Psoas muscle (tissue), 8 donors: ENCODE results near the gene IKZF1. TPM values are rescaled to one million over a fixed set of nuclear protein-coding genes. Genes with fewer than 3 reads are reported as not detected.

Experiments used
- ATAC-seq, 4 donors: fragments of 200-7000 bp; cut with Tn5 transposase; one replicate each; pipeline ENCODE4 v1.9.1; 2020; ENCODE audit warnings: moderate library complexity in 3 of 4, mild to moderate bottlenecking in 2 of 4
- DNase-seq, 2 donors: peaks; one replicate each; pipeline ENCODE4 v3.0.0-alpha.2; 2020
- H3K27ac ChIP-seq: fragments of 200-600 bp; one replicate; pipeline ENCODE4 v1.8.0; 2022
- H3K27me3 ChIP-seq, 3 donors: fragments of 200-600 bp in 1 of 3; one replicate each; pipeline versions ENCODE4 v1.6.1 to v1.8.0; 2013 to 2022; ENCODE audit warnings: low read length in 2 of 3, mild to moderate bottlenecking in 2 of 3, moderate library complexity in 1 of 3; ENCODE audit not compliant: insufficient read depth in 3 of 3
- H3K36me3 ChIP-seq, 2 donors: fragments of 200-600 bp in 1 of 2; one replicate each; pipeline versions ENCODE4 v1.6.1 to v1.8.0; 2013 to 2022; ENCODE audit warnings: low read depth in 1 of 2, mild to moderate bottlenecking in 1 of 2, moderate library complexity in 1 of 2; ENCODE audit not compliant: insufficient read depth in 1 of 2
- H3K4me1 ChIP-seq: fragments of 200-600 bp; one replicate; pipeline ENCODE4 v1.8.0; 2022
- H3K4me3 ChIP-seq: fragments of 200-600 bp; one replicate; pipeline ENCODE4 v1.8.0; 2022; ENCODE audit warnings: mild to moderate bottlenecking
- H3K9me3 ChIP-seq: fragments of 200-600 bp; one replicate; pipeline ENCODE4 v1.8.0; 2022
- WGBS, 3 donors: extraction: QIAGEN DNeasy Blood & Tissue Kit; methylation state at CpG; one replicate each; pipeline versions ENCODE4 v1.1.6 to v1.1.7; 2013; 5-methylcytosine and 5-hydroxymethylcytosine counted together
- intact Hi-C, 2 donors: fragments of 100-400 bp; cut with DNase I; formaldehyde crosslinking; loops; one replicate each; pipeline versions ENCODE4 v1.11.0 to v1.14.2; 2022
- polyA plus RNA-seq, 3 donors: library from polyadenylated mRNA; stranded (reverse); fragments of 200-250 nt; gene quantifications; one replicate each; pipeline ENCODE4 v1.2.3, GENCODE V29; 2013
- total RNA-seq, 4 donors: library from RNA; stranded (reverse); fragmentation: NEBNext Ultra II Directional in 2 of 4; extraction: Animal tissue kit (Norgen Biotek cat#: 25700) in 2 of 4; gene quantifications; one replicate each; pipeline versions ENCODE4 v1.2.1 to v1.2.4, GENCODE V29; 2021 to 2023
- TF ChIP-seq, protein P1 (sequence below): fragments of 200-600 bp; IDR thresholded peaks from one replicate; pipeline ENCODE4 v1.8.0; 2022; ENCODE audit warnings: antibody characterized with exemption
- donor health status: healthy with polysubstance abuse.
- donor health status: DM: no; HTN: no; CAD: no; lungs with moderate emphysema.
- donor health status: Bipolar disorder and iron deficiency.
- donor health status: healthy.
- donor health status: DM: yes; HTN: yes; CAD: no.
- donor health status: DM: no; HTN: no; CAD: no.
- donor health status: DM: no; HTN: no; CAD: no.
- donor health status: DM: yes; HTN: yes; CAD: no.

IKZF1 gene
- total and polyA plus RNA-seq, 7 donors = 0.18 to 2.0 (median 1.1) TPM

DNA sequence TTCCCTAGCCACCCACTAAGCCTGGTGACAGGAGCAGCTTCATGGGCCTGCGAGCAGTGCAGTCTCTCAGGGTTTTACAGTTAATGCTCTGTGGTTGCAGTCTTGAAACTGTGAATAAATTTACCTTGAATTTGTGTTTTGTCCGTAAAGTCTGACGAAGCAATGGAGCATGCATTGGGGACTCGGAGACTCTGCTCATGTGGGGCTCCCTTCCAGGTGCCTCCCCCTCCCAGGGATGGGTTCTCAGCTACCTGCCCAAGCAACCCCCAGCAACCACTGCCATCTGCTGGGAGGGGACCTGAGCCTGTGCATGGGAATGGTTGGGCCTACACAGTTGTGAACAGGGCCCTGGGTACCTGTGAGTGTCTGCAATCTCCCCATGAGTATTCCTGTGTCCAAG, 36.3 kb upstream of the IKZF1 start:
- no peaks in the 10 kb centered on the region for H3K9me3 ChIP-seq
- no peak overlapping the region for H3K27ac ChIP-seq
- H3K27me3 ChIP-seq = no peaks in the 10 kb centered on the region
- no peak for ATAC-seq
- H3K4me1 ChIP-seq = no peaks in the 10 kb centered on the region
- intact Hi-C loops = no loop called here
- 65 to 90% (median 78%) methylated on average over 4 of the region's 4 CpGs for WGBS, 3 donors
- H3K36me3 ChIP-seq = no peaks in the 10 kb centered on the region
- DNase-seq = no peak
- TF ChIP-seq, protein P1, sequence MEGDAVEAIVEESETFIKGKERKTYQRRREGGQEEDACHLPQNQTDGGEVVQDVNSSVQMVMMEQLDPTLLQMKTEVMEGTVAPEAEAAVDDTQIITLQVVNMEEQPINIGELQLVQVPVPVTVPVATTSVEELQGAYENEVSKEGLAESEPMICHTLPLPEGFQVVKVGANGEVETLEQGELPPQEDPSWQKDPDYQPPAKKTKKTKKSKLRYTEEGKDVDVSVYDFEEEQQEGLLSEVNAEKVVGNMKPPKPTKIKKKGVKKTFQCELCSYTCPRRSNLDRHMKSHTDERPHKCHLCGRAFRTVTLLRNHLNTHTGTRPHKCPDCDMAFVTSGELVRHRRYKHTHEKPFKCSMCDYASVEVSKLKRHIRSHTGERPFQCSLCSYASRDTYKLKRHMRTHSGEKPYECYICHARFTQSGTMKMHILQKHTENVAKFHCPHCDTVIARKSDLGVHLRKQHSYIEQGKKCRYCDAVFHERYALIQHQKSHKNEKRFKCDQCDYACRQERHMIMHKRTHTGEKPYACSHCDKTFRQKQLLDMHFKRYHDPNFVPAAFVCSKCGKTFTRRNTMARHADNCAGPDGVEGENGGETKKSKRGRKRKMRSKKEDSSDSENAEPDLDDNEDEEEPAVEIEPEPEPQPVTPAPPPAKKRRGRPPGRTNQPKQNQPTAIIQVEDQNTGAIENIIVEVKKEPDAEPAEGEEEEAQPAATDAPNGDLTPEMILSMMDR = no peak
- H3K4me3 ChIP-seq = no peak overlapping the region

DNA sequence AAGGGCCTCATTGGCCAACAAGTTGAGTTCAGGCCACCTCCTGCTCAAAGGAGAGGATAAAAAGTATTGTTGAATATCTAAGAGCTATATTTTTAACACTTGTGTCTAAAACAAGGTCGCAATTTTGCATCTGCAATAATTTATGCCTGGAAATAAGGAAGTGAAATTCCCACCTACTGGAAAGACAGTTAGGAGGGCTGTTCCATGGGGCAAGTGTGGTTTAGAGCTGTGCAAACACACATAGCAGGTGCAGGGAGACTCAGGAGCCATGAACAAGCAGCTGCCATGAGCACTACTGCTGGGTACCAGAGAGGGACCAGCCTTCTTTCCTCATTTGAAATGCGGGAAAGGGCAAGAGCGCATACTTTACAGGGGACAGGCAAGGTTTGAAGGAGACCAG, 35.5 kb upstream of the IKZF1 start:
- H3K27me3 ChIP-seq = no peaks in the 10 kb centered on the region
- H3K4me3 ChIP-seq = no peak overlapping the region
- no peaks in the 10 kb centered on the region for H3K4me1 ChIP-seq
- no peaks in the 10 kb centered on the region for H3K36me3 ChIP-seq
- TF ChIP-seq, protein P1 = no peak
- no peak overlapping the region for H3K27ac ChIP-seq
- ATAC-seq (no peak), DNase-seq (no peak)
- H3K9me3 ChIP-seq = no peaks in the 10 kb centered on the region
- intact Hi-C loops = no loop called here
- WGBS, 3 donors = 85 to 87% (median 86%) methylated on average over 3 of the region's 3 CpGs

DNA sequence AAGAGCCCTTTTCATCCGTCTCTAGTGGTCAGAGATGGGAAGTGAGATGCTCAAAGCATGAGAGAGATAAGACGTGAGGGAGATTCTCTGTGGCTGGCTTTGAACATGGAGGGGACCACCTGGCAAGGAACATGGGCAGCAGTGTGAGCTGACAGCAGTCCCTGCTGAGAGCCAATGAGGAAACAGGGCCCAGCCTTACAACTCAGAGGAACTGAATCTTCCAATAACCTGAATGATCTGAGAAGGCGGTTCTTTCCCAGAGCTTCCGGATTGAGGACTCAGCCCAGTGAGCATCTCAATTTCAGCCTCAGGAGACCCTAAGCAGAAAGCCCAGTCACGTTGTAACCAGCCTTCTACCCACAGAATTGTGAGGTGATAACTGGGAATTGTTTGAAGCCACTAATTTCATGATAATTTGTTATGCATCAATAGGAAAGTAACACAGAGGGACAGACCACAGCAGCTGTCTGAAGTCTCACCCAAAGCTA, 33.9 kb upstream of the IKZF1 start:
- ATAC-seq (no peak), DNase-seq (no peak)
- 50 to 64% (median 55%) methylated on average over 5 of the region's 5 CpGs for WGBS, 3 donors
- no peaks in the 10 kb centered on the region for H3K9me3 ChIP-seq
- TF ChIP-seq, protein P1 = no peak
- no peak overlapping the region for H3K27ac ChIP-seq
- intact Hi-C loops = no loop called here
- no peaks in the 10 kb centered on the region for H3K36me3 ChIP-seq
- no peaks in the 10 kb centered on the region for H3K4me1 ChIP-seq
- peaks cover 0 to 1% (median 0%) of the 10 kb centered on the region in 3 donors for H3K27me3 ChIP-seq
- no peak overlapping the region for H3K4me3 ChIP-seq

DNA sequence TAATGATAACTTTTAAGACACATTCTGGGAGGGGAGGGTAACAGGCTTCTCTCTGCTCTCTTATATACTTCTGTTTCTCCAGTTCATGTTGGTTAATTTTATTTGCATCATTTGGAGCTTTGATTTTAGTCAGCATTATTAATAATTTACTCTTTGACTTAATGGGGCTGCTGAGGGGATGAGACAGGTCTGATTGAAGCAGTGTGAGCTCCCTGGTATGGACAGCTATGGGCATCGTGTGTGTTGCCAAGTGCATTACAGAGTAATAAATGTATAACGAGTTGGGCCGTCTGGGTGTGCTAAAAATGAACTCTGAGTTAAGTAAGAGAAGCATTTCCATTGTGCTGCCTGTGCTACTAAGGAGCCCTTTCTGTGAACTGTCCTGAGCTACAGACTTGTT, 31.7 kb upstream of the IKZF1 start:
- H3K27ac ChIP-seq = no peak overlapping the region
- DNase-seq = no peak
- H3K36me3 ChIP-seq = no peaks in the 10 kb centered on the region
- H3K27me3 ChIP-seq = peaks cover 0 to 1% (median 0%) of the 10 kb centered on the region in 3 donors
- 61 to 70% (median 63%) methylated on average over 3 of the region's 3 CpGs for WGBS, 3 donors
- intact Hi-C loops = no loop called here
- TF ChIP-seq, protein P1 = no peak
- no peaks in the 10 kb centered on the region for H3K4me1 ChIP-seq
- H3K9me3 ChIP-seq = no peaks in the 10 kb centered on the region
- no peak overlapping the region for H3K4me3 ChIP-seq
- ATAC-seq = no peak

DNA sequence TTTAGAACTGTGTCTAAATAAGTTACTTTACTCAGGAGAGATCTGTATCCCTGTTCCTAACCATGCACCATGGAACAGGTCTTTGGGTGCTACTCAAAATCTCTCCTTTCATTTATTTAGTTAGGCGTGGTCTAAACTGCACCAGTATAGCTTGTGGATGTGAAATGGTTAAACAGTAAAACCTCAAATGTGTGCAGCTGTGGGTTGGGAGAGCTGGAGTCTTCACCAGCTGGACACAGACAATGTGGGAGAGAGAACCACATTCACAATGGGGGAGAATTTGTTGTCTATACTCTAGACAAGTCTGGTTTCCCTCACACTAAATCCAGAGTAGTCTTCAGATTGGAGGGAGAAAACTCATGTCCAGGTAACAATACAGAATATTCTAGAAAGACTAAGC, 31.2 kb upstream of the IKZF1 start:
- no peaks in the 10 kb centered on the region for H3K36me3 ChIP-seq
- TF ChIP-seq, protein P1 = no peak
- no peak overlapping the region for H3K27ac ChIP-seq
- peaks cover 0 to 1% (median 0%) of the 10 kb centered on the region in 3 donors for H3K27me3 ChIP-seq
- DNase-seq = no peak
- intact Hi-C loops = no loop called here
- H3K9me3 ChIP-seq = no peaks in the 10 kb centered on the region
- H3K4me3 ChIP-seq = no peak overlapping the region
- no peaks in the 10 kb centered on the region for H3K4me1 ChIP-seq
- no peak for ATAC-seq
- WGBS, 3 donors = 71 to 83% (median 82%) methylated on average over 1 of the region's 1 CpG
